HG03354 (cell line): ENCODE results near the gene GLT8D1.

Source experiments
- ATAC-seq: cut with Tn5 transposase; IDR thresholded peaks from one replicate; pipeline ENCODE4 v1.9.1; 2021; ENCODE audit warnings: mild to moderate bottlenecking; ENCODE audit not compliant: unreplicated experiment, poor library complexity, severe bottlenecking

The GLT8D1 gene

GRCh38 chr3:52714335-52715302, 9.0 kb upstream of the GLT8D1 start:
- ATAC-seq, result no peak

GRCh38 chr3:52712291-52713212, 7.0 kb upstream of the GLT8D1 start:
- no peak for ATAC-seq

GRCh38 chr3:52710512-52710911, 4.9 kb upstream of the GLT8D1 start:
- no peak for ATAC-seq

- no peak for ATAC-seq
Measured at GRCh38 chr3:52707585-52707984, 2.0 kb upstream of the GLT8D1 start.

DNA sequence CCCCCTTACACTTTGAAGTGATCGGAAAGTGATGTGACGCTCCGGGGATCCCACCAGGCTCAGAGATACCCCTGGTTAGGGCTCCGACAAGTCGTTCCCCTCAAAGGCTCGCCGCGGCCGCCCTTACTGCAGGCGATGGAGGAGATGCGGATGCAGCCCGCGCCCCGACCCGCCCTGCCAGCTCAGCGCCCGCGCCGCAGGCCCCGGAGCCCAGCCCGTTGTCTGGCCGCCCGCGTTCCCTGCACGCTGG, 228 bp downstream of the GLT8D1 start:
- ATAC-seq, result peak; percentile 51

DNA sequence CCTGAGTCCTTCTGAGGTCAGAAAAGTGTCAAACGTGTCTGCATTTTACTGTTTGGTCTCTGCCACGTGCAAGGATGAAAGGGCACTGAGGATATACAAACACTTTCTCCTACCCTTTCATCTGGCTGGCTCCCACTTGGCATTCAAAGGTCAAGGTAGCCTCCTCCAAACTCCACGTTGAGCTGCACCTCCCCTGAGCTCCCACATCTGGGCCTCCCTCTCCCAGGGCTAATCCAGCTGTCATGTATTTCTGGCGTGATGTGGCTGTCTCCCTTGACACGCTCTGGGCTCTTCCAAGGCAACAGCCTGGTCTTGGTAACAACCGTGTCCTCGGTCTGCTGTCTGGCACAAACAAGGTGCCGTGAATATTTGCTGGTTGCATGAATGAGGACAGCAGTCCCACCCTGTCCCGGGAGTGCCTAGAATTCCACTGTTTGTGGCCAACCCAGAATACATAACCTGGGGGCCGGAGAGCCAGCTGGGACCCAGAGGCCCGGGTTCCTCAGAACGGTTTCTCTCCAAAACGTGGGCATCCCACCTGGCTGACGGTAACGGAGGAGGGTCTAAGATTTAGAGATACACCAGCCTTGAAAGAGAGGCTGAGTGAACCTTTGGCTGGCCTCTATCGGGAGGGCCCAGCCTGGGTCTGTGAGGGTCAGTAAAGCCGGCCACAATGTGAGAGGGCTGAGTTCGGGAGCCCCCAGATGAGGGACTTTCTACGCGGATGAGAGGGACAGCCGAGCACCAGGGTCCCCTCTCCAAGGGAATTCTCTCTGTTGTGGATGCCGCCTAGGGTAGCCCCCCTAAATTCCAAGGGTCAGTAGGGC, 767 bp downstream of the GLT8D1 start:
- peak; percentile 9 for ATAC-seq

GRCh38 chr3:52703341-52703740, 2.2 kb downstream of the GLT8D1 start:
- ATAC-seq, result no peak

GRCh38 chr3:52697632-52697965, 8.0 kb downstream of the GLT8D1 start:
- no peak for ATAC-seq

DNA sequence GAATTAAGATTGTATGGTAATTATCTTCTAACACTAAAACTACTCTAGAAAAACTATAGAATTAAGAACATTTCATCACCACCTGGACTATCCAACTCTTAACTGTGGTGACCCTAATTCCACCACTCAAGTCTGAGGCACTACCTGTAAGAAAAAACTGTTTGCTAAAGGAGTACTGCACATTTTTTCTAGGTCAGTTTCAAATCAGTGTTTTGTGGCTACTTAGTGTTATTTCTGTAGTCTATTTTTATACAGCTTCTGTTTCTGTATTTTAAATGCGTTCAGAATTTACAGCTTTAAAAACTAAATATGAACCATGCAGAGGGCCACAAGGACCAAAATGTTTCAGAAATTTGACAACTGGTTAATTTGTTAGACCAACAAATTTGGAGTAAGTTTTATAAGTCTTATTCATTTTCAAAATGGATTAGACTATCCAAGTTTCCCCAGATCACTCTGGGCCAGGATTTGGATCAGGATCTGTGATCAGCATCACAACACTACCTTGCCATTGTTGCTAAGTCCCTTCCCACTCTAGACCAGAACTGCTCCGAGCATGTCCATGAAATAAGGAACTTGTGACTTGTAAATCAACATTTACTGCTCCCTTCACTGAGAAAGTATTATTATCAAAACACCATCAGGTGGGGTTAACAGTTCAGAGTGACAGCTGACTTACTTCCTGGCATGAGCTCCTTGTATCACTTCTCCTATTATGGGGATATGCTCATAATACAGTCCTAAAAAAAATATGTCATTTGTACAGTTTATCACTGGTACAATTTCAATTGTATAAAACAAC, 8.6 kb downstream of the GLT8D1 start:
- ATAC-seq, result no peak

DNA sequence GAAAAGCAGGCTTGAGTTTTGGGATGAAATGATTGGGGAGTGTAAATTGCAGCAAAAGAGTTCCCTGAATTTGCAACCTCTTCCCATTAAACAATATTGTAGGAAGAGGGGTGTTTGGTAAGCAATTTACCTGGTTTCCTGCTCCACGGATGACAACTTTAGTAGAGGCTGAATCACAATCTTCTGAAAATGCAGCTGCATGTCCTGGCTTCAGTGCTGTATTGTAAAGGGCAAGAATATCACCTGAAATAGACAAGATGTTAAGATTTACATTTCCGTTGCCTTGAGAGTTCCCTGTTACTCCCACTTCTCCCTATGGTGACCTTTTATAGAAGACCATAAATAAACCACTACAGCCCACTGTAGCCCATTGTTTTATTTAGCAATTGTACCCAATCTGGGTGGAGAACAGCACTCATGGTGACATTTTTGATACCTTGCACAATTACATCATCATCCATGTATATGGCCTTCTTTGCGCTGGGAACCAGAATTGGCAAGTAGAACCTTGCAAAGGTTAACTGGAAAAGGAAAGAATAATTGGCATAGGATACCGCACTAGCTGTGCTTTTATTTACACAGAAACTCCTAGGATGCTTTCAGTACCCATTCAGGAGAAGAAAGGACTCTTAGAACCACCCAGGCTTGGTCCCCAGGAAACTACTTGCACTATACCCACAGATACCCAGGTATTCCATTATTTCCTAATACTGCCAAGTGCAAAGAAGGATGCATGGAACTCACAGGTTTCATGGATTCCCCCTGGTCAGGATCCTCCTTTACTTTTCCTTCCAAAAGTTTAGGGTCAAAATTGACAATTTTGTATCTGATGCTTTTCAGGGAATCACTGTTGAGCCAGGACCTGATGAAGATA, 9.6 kb downstream of the GLT8D1 start:
- no peak for ATAC-seq

GRCh38 chr3:52694528-52695189, 10.9 kb downstream of the GLT8D1 start:
- no peak for ATAC-seq

- ATAC-seq, result no peak
Measured at GRCh38 chr3:52693071-52693470, 12.5 kb downstream of the GLT8D1 start.

DNA sequence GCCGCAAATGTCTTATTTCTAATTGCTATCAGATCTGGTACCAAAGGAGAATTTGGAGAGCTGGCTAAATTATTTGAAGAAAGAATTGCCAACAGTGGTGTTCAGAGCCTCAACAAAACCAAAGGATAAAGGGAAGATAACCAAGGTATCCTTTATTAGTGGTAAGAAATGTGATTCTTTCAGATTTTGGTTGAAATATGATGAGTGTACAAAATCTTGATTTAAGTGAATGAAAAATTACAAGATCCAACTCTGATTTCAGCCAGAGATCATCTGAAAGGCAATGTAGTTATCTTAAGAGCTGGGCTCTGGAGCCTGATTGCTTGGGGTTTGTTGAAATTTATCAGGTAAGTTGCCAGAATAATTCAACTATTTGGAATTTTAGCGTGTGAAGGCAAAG, 15.0 kb downstream of the GLT8D1 start:
- ATAC-seq, result no peak

DNA sequence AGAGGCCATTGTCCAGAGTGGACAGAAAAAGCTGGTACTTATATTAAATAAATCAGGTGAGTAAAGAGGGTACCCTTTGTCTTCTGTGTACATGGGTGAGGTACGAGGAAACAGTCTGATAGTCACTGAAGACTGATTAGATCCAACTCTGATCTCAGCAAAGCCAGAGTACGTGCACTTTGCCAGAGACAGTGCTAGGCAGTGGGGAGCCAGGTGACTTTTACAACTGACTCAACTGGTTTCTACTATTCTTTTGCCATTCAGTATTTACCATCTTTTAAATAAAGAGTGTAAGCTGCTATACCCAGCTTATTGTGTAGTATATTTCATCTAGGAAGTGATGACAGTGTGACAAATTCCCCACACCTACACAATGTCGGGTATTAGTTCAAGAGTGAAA, 16.4 kb downstream of the GLT8D1 start:
- no peak for ATAC-seq

DNA sequence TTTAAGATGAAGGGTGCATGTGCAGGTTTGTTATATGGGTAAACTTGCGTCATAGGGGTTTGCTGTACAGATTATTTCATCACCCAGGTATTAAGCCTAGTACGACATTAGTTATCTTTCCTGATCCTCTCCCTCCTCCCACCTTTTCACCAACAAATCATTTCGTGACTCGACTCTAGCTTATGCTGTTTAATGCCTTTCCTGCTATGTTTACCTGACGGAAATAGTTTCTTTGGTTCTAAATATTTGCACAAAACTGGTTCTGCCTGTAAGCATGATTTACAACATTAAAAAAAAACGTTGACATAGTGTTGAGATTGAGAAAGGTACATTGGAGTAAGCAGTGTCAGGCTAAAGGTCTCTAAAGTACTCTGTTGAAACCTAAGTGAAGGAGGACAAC, 17.3 kb downstream of the GLT8D1 start:
- no peak for ATAC-seq

GRCh38 chr3:52685709-52686691, 19.6 kb downstream of the GLT8D1 start, which contains the start of the genes GNL3 and PBRM1:
TSS of gene GNL3 (plus strand) at chr3:52686032. CDS start at chr3:52686093, 61 bp downstream.
TSS of gene PBRM1 (minus strand) at chr3:52685913.
- ATAC-seq, result peak; percentile 75

GRCh38 chr3:52685285-52685708, 20.3 kb downstream of the GLT8D1 start:
- ATAC-seq, result peak; percentile 79
